ENCODE measurements around the gene SIRT1.

The SIRT1 gene

GRCh38 chr10:67912331-67912946 lies 28.0 kb downstream of the SIRT1 start:
- TF ChIP-seq GATA1 (IDR thresholded peaks at IDR 0.05; ENCODE audit: low read depth, low read length) = no peak
- TF ChIP-seq POLR2A (IDR thresholded peaks at IDR 0.05; ENCODE audit: low read length) = no peak

GRCh38 chr10:67914777-67915340 lies 30.4 kb downstream of the SIRT1 start:
- DNase-seq = no peak
- TF ChIP-seq GATA1 (IDR thresholded peaks at IDR 0.05; ENCODE audit: low read depth, low read length) (no peak), POLR2A (IDR thresholded peaks at IDR 0.05; ENCODE audit: low read length) (no peak)

More at GRCh38 chr10:67912331-67912946, 28.0 kb downstream of the SIRT1 start:
- no peak for DNase-seq

GRCh38 chr10:67917169-67917568 lies 32.7 kb downstream of the SIRT1 start:
- no peak for DNase-seq
- TF ChIP-seq GATA1 (IDR thresholded peaks at IDR 0.05; ENCODE audit: low read depth, low read length) = no peak

- DNase-seq = no peak
- TF ChIP-seq POLR2A (IDR thresholded peaks at IDR 0.05; ENCODE audit: low read length) (no peak), GATA1 (IDR thresholded peaks at IDR 0.05; ENCODE audit: low read depth, low read length) (no peak)
Measured at GRCh38 chr10:67917679-67918078, 33.2 kb downstream of the SIRT1 start.

- no peak for DNase-seq
- TF ChIP-seq POLR2A (IDR thresholded peaks at IDR 0.05; ENCODE audit: low read length) = no peak
- TF ChIP-seq GATA1 (IDR thresholded peaks at IDR 0.05; ENCODE audit: low read depth, low read length) = no peak
Measured at GRCh38 chr10:67921065-67921464, 36.6 kb downstream of the SIRT1 start.

- TF ChIP-seq GATA1 (IDR thresholded peaks at IDR 0.05; ENCODE audit: low read depth, low read length) = no peak
- no peak for TF ChIP-seq POLR2A (IDR thresholded peaks at IDR 0.05; ENCODE audit: low read length)
- DNase-seq = no peak
Measured at GRCh38 chr10:67923551-67923950, 39.1 kb downstream of the SIRT1 start.

- TF ChIP-seq GATA1 (IDR thresholded peaks at IDR 0.05; ENCODE audit: low read depth, low read length) (no peak), POLR2A (IDR thresholded peaks at IDR 0.05; ENCODE audit: low read length) (no peak)
- DNase-seq = no peak
Measured at GRCh38 chr10:67924136-67924535, 39.7 kb downstream of the SIRT1 start.

- TF ChIP-seq POLR2A (IDR thresholded peaks at IDR 0.05; ENCODE audit: low read length) = no peak
- TF ChIP-seq GATA1 (IDR thresholded peaks at IDR 0.05; ENCODE audit: low read depth, low read length) = no peak
- no peak for DNase-seq
Measured at GRCh38 chr10:67925449-67926005, 41.1 kb downstream of the SIRT1 start.

- no peak for DNase-seq
- TF ChIP-seq POLR2A (IDR thresholded peaks at IDR 0.05; ENCODE audit: low read length) (no peak), GATA1 (IDR thresholded peaks at IDR 0.05; ENCODE audit: low read depth, low read length) (no peak)
Measured at GRCh38 chr10:67926951-67927350, 42.5 kb downstream of the SIRT1 start.

- no peak for TF ChIP-seq GATA1 (IDR thresholded peaks at IDR 0.05; ENCODE audit: low read depth, low read length)
- DNase-seq = no peak
Measured at GRCh38 chr10:67933199-67933598, 48.7 kb downstream of the SIRT1 start.

- no peak for DNase-seq
- TF ChIP-seq GATA1 (IDR thresholded peaks at IDR 0.05; ENCODE audit: low read depth, low read length) (no peak), POLR2A (IDR thresholded peaks at IDR 0.05; ENCODE audit: low read length) (no peak)
Measured at GRCh38 chr10:67934336-67934735, 49.9 kb downstream of the SIRT1 start.

GRCh38 chr10:67935223-67935622 lies 50.8 kb downstream of the SIRT1 start:
- no peak for DNase-seq
- no peak for TF ChIP-seq POLR2A (IDR thresholded peaks at IDR 0.05; ENCODE audit: low read length)
- no peak for TF ChIP-seq GATA1 (IDR thresholded peaks at IDR 0.05; ENCODE audit: low read depth, low read length)

GRCh38 chr10:67936416-67936815 lies 52.0 kb downstream of the SIRT1 start:
- no peak for DNase-seq
- TF ChIP-seq POLR2A (IDR thresholded peaks at IDR 0.05; ENCODE audit: low read length) = no peak
- no peak for TF ChIP-seq GATA1 (IDR thresholded peaks at IDR 0.05; ENCODE audit: low read depth, low read length)

- DNase-seq = no peak
- no peak for TF ChIP-seq GATA1 (IDR thresholded peaks at IDR 0.05; ENCODE audit: low read depth, low read length)
- TF ChIP-seq POLR2A (IDR thresholded peaks at IDR 0.05; ENCODE audit: low read length) = no peak
Measured at GRCh38 chr10:67943917-67944316, 59.5 kb downstream of the SIRT1 start.

- no peak for DNase-seq
- no peak for TF ChIP-seq POLR2A (IDR thresholded peaks at IDR 0.05; ENCODE audit: low read length)
- no peak for TF ChIP-seq GATA1 (IDR thresholded peaks at IDR 0.05; ENCODE audit: low read depth, low read length)
Measured at GRCh38 chr10:67955614-67956013, 71.2 kb downstream of the SIRT1 start.

All from erythroblast (primary cell).